GM18517 (cell line): ENCODE measurements around the gene DUSP15.

Source experiments
- ATAC-seq: cut with Tn5 transposase; IDR thresholded peaks from one replicate; pipeline ENCODE4 v1.9.1; 2021; ENCODE audit warnings: mild to moderate bottlenecking, moderate library complexity; ENCODE audit not compliant: unreplicated experiment

DUSP15 gene

GRCh38 chr20:31894980-31895675, 24.8 kb upstream of the DUSP15 start:
- peak; percentile 94 for ATAC-seq

- no peak for ATAC-seq
Measured at GRCh38 chr20:31890646-31891045, 20.3 kb upstream of the DUSP15 start.

- ATAC-seq: no peak
Measured at GRCh38 chr20:31883829-31884228, 13.5 kb upstream of the DUSP15 start.

GRCh38 chr20:31881945-31882344, 11.6 kb upstream of the DUSP15 start:
- no peak for ATAC-seq

GRCh38 chr20:31879143-31879987, 9.0 kb upstream of the DUSP15 start:
- ATAC-seq: peak; percentile 64

- ATAC-seq: no peak
Measured at GRCh38 chr20:31877684-31878083, 7.4 kb upstream of the DUSP15 start.

GRCh38 chr20:31875671-31876070, 5.3 kb upstream of the DUSP15 start:
- no peak for ATAC-seq

- ATAC-seq: no peak
Measured at GRCh38 chr20:31872406-31872805, 2.1 kb upstream of the DUSP15 start.

- ATAC-seq: no peak
Measured at GRCh38 chr20:31871618-31871954, 1.3 kb upstream of the DUSP15 start.

- no peak for ATAC-seq
Measured at GRCh38 chr20:31870726-31871617, 645 bp upstream of the DUSP15 start.

- no peak for ATAC-seq
Measured at GRCh38 chr20:31869673-31869941, 720 bp downstream of the DUSP15 start.

GRCh38 chr20:31868853-31869672, 1.3 kb downstream of the DUSP15 start:
- no peak for ATAC-seq

- no peak for ATAC-seq
Measured at GRCh38 chr20:31866221-31866620, 4.1 kb downstream of the DUSP15 start.

- ATAC-seq: no peak
Measured at GRCh38 chr20:31864521-31865400, 5.6 kb downstream of the DUSP15 start.

- no peak for ATAC-seq
Measured at GRCh38 chr20:31863296-31864085, 6.8 kb downstream of the DUSP15 start.

- no peak for ATAC-seq
Measured at GRCh38 chr20:31862506-31862905, 7.8 kb downstream of the DUSP15 start.

- no peak for ATAC-seq
Measured at GRCh38 chr20:31862157-31862470, 8.2 kb downstream of the DUSP15 start.

- ATAC-seq: peak; percentile 58
Measured at GRCh38 chr20:31861385-31862156, 8.8 kb downstream of the DUSP15 start.

GRCh38 chr20:31861135-31861384, 9.3 kb downstream of the DUSP15 start:
- ATAC-seq: peak; percentile 14
